ENCODE results near the gene CADM2. TPM values are rescaled to one million over a fixed set of nuclear protein-coding genes. Genes with fewer than 3 reads are reported as not detected.

CADM2 gene
- total RNA-seq, 1 experiment from 2014 or later: not detected

DNA sequence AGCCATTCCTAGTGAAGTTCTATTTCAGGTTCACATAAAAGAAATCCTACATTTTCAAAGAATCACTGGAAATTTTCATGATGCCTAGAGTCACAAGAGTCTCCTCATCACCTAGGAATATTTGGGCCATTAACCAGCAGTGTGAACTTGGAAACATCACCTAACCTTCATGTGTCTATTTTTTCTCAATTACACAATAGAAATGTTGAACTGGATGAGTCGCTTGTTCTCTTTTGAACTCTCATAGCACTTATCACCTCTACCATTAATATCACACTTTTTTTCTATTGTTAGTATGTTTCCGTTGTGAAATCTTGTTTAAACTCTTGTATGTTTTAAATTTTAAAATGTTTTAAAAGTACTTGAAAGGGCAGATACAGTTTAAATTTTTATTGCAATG lies 371.3 kb downstream of the CADM2 start (continued):
- TF ChIP-seq REST (IDR thresholded peaks at IDR 0.05; ENCODE audit: low read depth) (no peak), SIN3A (IDR thresholded peaks at IDR 0.05; ENCODE audit: low read depth) (no peak), JUND (IDR thresholded peaks at IDR 0.05) (no peak), FOSL1 (IDR thresholded peaks at IDR 0.05; ENCODE audit: low read depth) (no peak), TCF7L2 (IDR thresholded peaks at IDR 0.05; ENCODE audit: borderline replicate concordance, extremely low read depth, insufficient read depth, insufficient read length) (no peak), SP1 (IDR thresholded peaks at IDR 0.05; ENCODE audit: low read depth) (no peak)

- Histone ChIP-seq H3K4me3 (replicated peaks in 1 of 2; ENCODE audit: low read depth in 1 of 2, low read length in 2 of 2) (no peak overlapping the region), H3K4me1 (ENCODE audit: control insufficient read depth in 1 of 2, insufficient read depth in 2 of 2, low read length in 2 of 2) (no peaks in the 10 kb centered on the region), H4K20me1 (ENCODE audit: insufficient read depth) (no peaks in the 10 kb centered on the region), H2AFZ (ENCODE audit: low read depth, low read length, poor library complexity, severe bottlenecking) (no peak overlapping the region), H3K36me3 (ENCODE audit: control insufficient read depth in 1 of 2, insufficient read depth in 2 of 2, low read length in 2 of 2) (no peaks in the 10 kb centered on the region), H3K27ac (ENCODE audit: low read depth, low read length) (no peak overlapping the region), H3K9me3 (ENCODE audit: control insufficient read depth in 1 of 2, insufficient read depth in 1 of 2, low read depth in 1 of 2, low read length in 2 of 2) (peaks cover 4% of the 10 kb centered on the region in 2 experiments; a peak in 3 of 4 replicates), H3K79me2 (ENCODE audit: insufficient read depth, low read length) (no peaks in the 10 kb centered on the region), H3K9ac (ENCODE audit: low read length) (no peak overlapping the region), H3K4me2 (ENCODE audit: low read length) (no peak overlapping the region), H3K27me3 (ENCODE audit: insufficient read depth, low read length) (no peaks in the 10 kb centered on the region), H3K9me2 (ENCODE audit: insufficient read depth) (no peaks in the 10 kb centered on the region)
- no TSS peak for BruUV-seq (replicated peaks)
- DNase-seq (ENCODE audit: low read depth, low spot score) (no peak), ATAC-seq (no peak)
- intact Hi-C loops (cut with micrococcal nuclease): no loop called here
- TF ChIP-seq ZFX (IDR thresholded peaks at IDR 0.05) (no peak), ELF1 (IDR thresholded peaks at IDR 0.05; ENCODE audit: borderline replicate concordance, low read depth) (no peak), SIN3A (IDR thresholded peaks at IDR 0.05; ENCODE audit: low read depth) (no peak), EZH2 (IDR thresholded peaks at IDR 0.05) (no peak), YY1 (IDR thresholded peaks at IDR 0.05; ENCODE audit: extremely low read depth, insufficient replicate concordance, low read depth, low read length) (no peak), ZNF274 (IDR thresholded peaks at IDR 0.05; ENCODE audit: low read depth, low read length) (no peak), TCF7L2 (IDR thresholded peaks at IDR 0.05; ENCODE audit: borderline replicate concordance, extremely low read depth, insufficient read depth, insufficient read length) (no peak), SP1 (IDR thresholded peaks at IDR 0.05; ENCODE audit: low read depth) (no peak), EZH2phosphoT487 (IDR thresholded peaks at IDR 0.05; ENCODE audit: borderline replicate concordance) (no peak), SRF (IDR thresholded peaks at IDR 0.05; ENCODE audit: low read depth) (no peak), CBX3 (IDR thresholded peaks at IDR 0.05; ENCODE audit: low read depth) (no peak), EGR1 (IDR thresholded peaks at IDR 0.05; ENCODE audit: low read depth) (no peak)
- TF ChIP-seq, protein P1, sequence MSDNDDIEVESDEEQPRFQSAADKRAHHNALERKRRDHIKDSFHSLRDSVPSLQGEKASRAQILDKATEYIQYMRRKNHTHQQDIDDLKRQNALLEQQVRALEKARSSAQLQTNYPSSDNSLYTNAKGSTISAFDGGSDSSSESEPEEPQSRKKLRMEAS (IDR thresholded peaks at IDR 0.05): no peak
- POLR2A ChIA-PET: no interaction called here
- RAD21 ChIA-PET (ENCODE audit: low non-redundant PET in 1 of 2, low total read pairs in 2 of 2, uncharacterized antibody in 2 of 2, unreplicated experiment in 2 of 2): no interaction called here
- CTCF ChIA-PET: no interaction called here
Measured at GRCh38 chr3:85337895-85338294, 379.1 kb downstream of the CADM2 start.
